Lower leg skin (tissue), 4 donors: Measurements from ENCODE around the gene SAAL1. TPM values are rescaled to one million over a fixed set of nuclear protein-coding genes. Genes with fewer than 3 reads are reported as not detected.
A peak's percentile ranks its signal among the peaks of the same experiment; 100 is the strongest.

ENCODE experiments used
- DNase-seq, 2 donors: peaks; one replicate each; pipeline ENCODE4 v3.0.0-alpha.2; 2019; ENCODE audit warnings: low spot score in 2 of 2
- H3K4me3 ChIP-seq: fragments of 200-600 bp; sonication (generic); 2 replicates; pipeline ENCODE4 v1.5.1; 2017; ENCODE audit warnings: mild to moderate bottlenecking, low read depth; ENCODE audit not compliant: poor library complexity, severe bottlenecking
- CTCF ChIP-seq, 3 donors: fragments of 450-650 bp; IDR thresholded peaks; one replicate each; pipeline ENCODE4 v1.5.1; 2016; ENCODE audit warnings: antibody characterized with exemption in 3 of 3, mild to moderate bottlenecking in 3 of 3, moderate library complexity in 2 of 3
- POLR2A ChIP-seq, 2 donors: fragments of 450-650 bp; IDR thresholded peaks; one replicate each; pipeline ENCODE4 v1.6.1; 2016 to 2017; ENCODE audit warnings: antibody characterized with exemption in 2 of 2, mild to moderate bottlenecking in 1 of 2, moderate library complexity in 1 of 2
- WGBS, 2 donors: methylation state at CpG; one replicate each; pipeline ENCODE4 v1.1.5; 2018; 5-methylcytosine and 5-hydroxymethylcytosine counted together
- intact Hi-C: fragments of 100-400 bp; cut with DNase I; formaldehyde crosslinking; loops from one replicate; pipeline ENCODE4 v1.15.0; 2023; ENCODE audit warnings: low total_unique reads
- total RNA-seq, 4 donors: library from RNA; depleted of rRNA; stranded (reverse); fragments of >200 nt; gene quantifications; one replicate each; pipeline ENCODE4 v1.1.0, GENCODE V29; 2016

SAAL1 gene
- total RNA-seq, 4 donors from 2014 or later: 7.2 to 13.7 (median 11.5) TPM

- intact Hi-C loops: no loop called here
- TF ChIP-seq CTCF (IDR thresholded peaks at IDR 0.05) (peak in 1 of 3 donors; percentile 65), POLR2A (IDR thresholded peaks at IDR 0.05) (no peak)
- DNase-seq: peak; percentile 31 to 84
- 2 to 3% methylated on average over 9 of the region's 9 CpGs for WGBS, 2 donors
- H3K4me3 ChIP-seq: no peak overlapping the region
Measured at GRCh38 chr11:18115360-18116127, 9.7 kb upstream of the SAAL1 start.

GRCh38 chr11:18111005-18111404 is 5.1 kb upstream of the SAAL1 start:
- intact Hi-C loops: no loop called here
- WGBS, 2 donors: 13 to 25% methylated on average over 2 of the region's 2 CpGs
- TF ChIP-seq CTCF (IDR thresholded peaks at IDR 0.05) (no peak), POLR2A (IDR thresholded peaks at IDR 0.05) (no peak)

GRCh38 chr11:18108254-18108653 is 2.4 kb upstream of the SAAL1 start:
- intact Hi-C loops: loop anchor here (10.0 kb wide), 1 partner anchor 103 kb away; no protein-coding TSS in a partner anchor
- no peak for DNase-seq
- no peak overlapping the region for H3K4me3 ChIP-seq
- 68 to 70% methylated on average over 3 of the region's 3 CpGs for WGBS, 2 donors
- no peak for TF ChIP-seq CTCF (IDR thresholded peaks at IDR 0.05)
- no peak for TF ChIP-seq POLR2A (IDR thresholded peaks at IDR 0.05)

More at GRCh38 chr11:18111005-18111404, 5.1 kb upstream of the SAAL1 start:
- no peak overlapping the region for H3K4me3 ChIP-seq
- no peak for DNase-seq

GRCh38 chr11:18106688-18107087 is 806 bp upstream of the SAAL1 start:
- intact Hi-C loops: loop anchor here (10.0 kb wide), 1 partner anchor 102 kb away; no protein-coding TSS in a partner anchor
- no peak overlapping the region for H3K4me3 ChIP-seq
- TF ChIP-seq CTCF (IDR thresholded peaks at IDR 0.05) (no peak), POLR2A (IDR thresholded peaks at IDR 0.05) (no peak)
- 60 to 70% methylated on average over 9 of the region's 9 CpGs for whole genome bisulfite sequencing, 2 donors
- DNase-seq: no peak

GRCh38 chr11:18105086-18105801 is 638 bp downstream of the SAAL1 start:
- no peak for TF ChIP-seq CTCF (IDR thresholded peaks at IDR 0.05)
- TF ChIP-seq POLR2A (IDR thresholded peaks at IDR 0.05): no peak
- no peak for DNase-seq
- WGBS, 2 donors: 22 to 23% methylated on average over 29 of the region's 29 CpGs
- intact Hi-C loops: loop anchor here (10.0 kb wide), 1 partner anchor 100 kb away; no protein-coding TSS in a partner anchor
- H3K4me3 ChIP-seq: peak overlapping the region; percentile 93
